SK-N-SH treated with all-trans-retinoic acid at 6 μM for 48 hours (cell line): ENCODE results near the gene SOX30.

Source experiments
- CSDC2 ChIP-seq: fragments of 250-450 bp; sonication (Bioruptor Pico); IDR thresholded peaks from 2 replicates; pipeline ENCODE4 v1.5.0; 2020; ENCODE audit warnings: mild to moderate bottlenecking, moderate library complexity
- ISL1 ChIP-seq: fragments of 250-450 bp; sonication (Bioruptor Pico); IDR thresholded peaks from 2 replicates; pipeline ENCODE4 v2.1.2; 2022; ENCODE audit warnings: mild to moderate bottlenecking, moderate library complexity
- OSR1 ChIP-seq: fragments of 250-450 bp; sonication (Bioruptor Pico); IDR thresholded peaks from 2 replicates; pipeline ENCODE4 v1.8.0; 2022; ENCODE audit warnings: moderate library complexity, mild to moderate bottlenecking, inconsistent platforms
- TCF4 ChIP-seq: fragments of 250-450 bp; sonication (Bioruptor Pico); IDR thresholded peaks from 2 replicates; pipeline ENCODE4 v1.8.0; 2021; ENCODE audit warnings: mild to moderate bottlenecking, moderate library complexity, borderline replicate concordance
- ZC3H10 ChIP-seq: fragments of 250-450 bp; sonication (Bioruptor Pico); IDR thresholded peaks from 2 replicates; pipeline ENCODE4 v1.5.1; 2021; ENCODE audit warnings: mild to moderate bottlenecking, moderate library complexity
- ZNF70 ChIP-seq: fragments of 450-650 bp; formaldehyde crosslinking; IDR thresholded peaks from 2 replicates; pipeline ENCODE4 v1.5.0; 2020; ENCODE audit warnings: mild to moderate bottlenecking, moderate library complexity
- ZNF8 ChIP-seq: fragments of 450-650 bp; formaldehyde crosslinking; IDR thresholded peaks from 2 replicates; pipeline ENCODE4 v1.5.0; 2020; ENCODE audit warnings: mild to moderate bottlenecking, moderate library complexity
- TF ChIP-seq, protein P1 (sequence below): fragments of 250-450 bp; sonication (Bioruptor Pico); IDR thresholded peaks from 2 replicates; pipeline ENCODE4 v1.5.1; 2020; ENCODE audit warnings: low read depth, mild to moderate bottlenecking, moderate library complexity

DNA sequence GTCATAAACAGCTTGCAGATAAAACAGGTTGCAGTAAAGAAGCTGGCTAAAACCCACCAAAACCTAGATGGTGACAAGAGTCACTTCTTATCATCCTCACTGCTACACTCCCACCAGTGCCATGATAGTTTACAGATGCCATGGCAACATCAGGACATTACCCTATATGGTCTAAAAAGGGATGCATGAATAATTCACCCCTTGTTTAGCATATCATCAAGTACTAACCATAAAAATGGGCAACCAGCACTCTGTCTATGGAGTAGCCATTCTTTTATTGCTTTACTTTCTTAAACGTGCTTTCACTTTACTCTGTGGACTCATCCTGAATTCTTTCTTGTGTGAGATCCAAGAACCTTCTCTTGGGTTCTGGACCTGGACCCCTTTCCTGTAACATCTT is 6.7 kb upstream of the SOX30 start:
- TF ChIP-seq TCF4 (CRISPR knock-in tag) (no peak), ZC3H10 (CRISPR knock-in tag) (no peak), ZNF8 (no peak), ZNF70 (CRISPR knock-in tag) (no peak), ISL1 (CRISPR knock-in tag) (no peak), CSDC2 (CRISPR knock-in tag) (no peak), OSR1 (CRISPR knock-in tag) (no peak)
- TF ChIP-seq, protein P1, sequence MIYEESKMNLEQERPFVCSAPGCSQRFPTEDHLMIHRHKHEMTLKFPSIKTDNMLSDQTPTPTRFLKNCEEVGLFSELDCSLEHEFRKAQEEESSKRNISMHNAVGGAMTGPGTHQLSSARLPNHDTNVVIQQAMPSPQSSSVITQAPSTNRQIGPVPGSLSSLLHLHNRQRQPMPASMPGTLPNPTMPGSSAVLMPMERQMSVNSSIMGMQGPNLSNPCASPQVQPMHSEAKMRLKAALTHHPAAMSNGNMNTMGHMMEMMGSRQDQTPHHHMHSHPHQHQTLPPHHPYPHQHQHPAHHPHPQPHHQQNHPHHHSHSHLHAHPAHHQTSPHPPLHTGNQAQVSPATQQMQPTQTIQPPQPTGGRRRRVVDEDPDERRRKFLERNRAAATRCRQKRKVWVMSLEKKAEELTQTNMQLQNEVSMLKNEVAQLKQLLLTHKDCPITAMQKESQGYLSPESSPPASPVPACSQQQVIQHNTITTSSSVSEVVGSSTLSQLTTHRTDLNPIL (CRISPR knock-in tag) = no peak
